NCI-H2227 (cell line): ENCODE data around the gene LYAR.

Source experiments
- DNase-seq: peaks from one replicate; lab custom pipeline; 2025; ENCODE audit not compliant: unreplicated experiment; lab: John Stamatoyannopoulos, UW

LYAR gene, protein sequence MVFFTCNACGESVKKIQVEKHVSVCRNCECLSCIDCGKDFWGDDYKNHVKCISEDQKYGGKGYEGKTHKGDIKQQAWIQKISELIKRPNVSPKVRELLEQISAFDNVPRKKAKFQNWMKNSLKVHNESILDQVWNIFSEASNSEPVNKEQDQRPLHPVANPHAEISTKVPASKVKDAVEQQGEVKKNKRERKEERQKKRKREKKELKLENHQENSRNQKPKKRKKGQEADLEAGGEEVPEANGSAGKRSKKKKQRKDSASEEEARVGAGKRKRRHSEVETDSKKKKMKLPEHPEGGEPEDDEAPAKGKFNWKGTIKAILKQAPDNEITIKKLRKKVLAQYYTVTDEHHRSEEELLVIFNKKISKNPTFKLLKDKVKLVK

DNA sequence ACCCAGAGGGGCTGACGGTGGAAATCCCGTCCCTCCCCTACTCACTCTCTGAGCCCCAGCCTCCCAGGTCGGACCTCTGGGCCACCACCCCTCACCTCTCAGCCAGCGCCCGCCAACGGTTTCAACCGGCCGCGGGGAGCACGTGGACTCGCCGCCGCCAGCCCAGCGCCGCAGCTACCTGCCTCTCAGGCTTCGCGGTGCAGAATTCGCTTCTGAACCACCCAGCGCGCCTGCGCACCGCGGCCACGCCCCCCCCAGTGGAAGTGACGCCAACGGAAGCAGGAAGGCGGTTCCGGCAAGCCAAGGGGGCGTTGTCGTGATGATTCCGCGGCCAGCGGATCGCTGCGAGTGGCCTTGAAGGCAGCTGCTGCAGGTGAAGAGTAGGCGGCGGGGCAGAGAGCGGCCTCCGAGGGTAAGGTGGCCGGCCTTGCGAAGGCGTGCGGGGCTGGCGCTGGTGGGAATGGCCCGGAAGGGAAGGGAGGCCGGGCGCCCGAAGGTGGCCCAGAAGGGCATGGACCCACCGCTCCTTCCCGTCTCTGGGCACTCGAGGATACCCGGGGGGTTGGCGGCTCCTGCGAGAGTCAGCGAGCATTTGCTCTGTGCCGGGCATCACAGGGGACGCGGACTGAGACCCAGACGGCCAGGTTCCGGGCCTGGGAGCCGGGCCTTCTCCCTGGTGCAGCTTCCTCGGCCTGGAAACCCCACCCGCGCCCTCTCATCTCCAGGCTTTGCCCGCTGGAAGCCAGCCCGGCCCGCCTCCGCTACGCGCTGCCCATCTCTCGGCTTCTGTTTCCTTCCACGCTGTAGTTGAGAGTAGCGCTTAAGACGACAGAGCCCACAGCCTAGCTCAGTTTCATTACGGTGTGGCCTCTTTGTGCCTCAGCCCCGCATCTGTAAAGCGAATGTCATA is at the start of gene LYAR, which contains the start of gene ZBTB49:
Gene LYAR (minus strand): TSS at position 214 of the 910 bp plus-strand sequence. CDS start 6,412 bp downstream, outside the sequence.
Gene ZBTB49 (plus strand): TSS at position 311 of the 910 bp plus-strand sequence. CDS start 9,695 bp downstream, outside the sequence.
- peak; percentile 93 for DNase-seq

DNA sequence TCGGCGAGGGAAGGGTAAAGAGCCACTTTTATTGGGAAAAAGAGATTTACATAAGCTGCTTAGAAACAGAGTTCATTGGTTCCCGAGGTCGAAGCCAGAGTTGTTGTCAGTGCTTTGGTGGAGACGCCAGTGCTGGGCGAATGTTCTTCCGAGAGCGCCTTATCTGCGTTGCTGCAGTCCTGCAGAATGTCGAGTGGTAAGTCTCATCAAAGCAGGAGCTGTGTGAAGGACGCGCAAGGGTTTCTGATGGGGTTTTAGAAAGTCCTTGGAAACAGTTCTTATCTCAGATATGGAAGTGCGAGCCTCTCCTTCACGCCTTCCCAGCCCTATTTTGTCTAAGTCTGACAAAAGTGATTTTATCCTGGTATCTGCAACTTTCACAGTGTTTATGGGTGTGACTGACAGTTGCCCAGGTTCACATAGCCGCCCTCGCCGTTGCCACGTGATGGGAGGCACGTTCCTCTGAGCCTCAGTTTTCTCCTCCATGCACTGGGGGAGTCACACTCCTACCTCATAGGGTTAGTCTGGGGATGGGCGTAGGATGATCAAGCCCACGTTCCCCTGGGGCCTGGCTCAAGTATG is 49.6 kb upstream of the LYAR start:
- DNase-seq = no peak

DNA sequence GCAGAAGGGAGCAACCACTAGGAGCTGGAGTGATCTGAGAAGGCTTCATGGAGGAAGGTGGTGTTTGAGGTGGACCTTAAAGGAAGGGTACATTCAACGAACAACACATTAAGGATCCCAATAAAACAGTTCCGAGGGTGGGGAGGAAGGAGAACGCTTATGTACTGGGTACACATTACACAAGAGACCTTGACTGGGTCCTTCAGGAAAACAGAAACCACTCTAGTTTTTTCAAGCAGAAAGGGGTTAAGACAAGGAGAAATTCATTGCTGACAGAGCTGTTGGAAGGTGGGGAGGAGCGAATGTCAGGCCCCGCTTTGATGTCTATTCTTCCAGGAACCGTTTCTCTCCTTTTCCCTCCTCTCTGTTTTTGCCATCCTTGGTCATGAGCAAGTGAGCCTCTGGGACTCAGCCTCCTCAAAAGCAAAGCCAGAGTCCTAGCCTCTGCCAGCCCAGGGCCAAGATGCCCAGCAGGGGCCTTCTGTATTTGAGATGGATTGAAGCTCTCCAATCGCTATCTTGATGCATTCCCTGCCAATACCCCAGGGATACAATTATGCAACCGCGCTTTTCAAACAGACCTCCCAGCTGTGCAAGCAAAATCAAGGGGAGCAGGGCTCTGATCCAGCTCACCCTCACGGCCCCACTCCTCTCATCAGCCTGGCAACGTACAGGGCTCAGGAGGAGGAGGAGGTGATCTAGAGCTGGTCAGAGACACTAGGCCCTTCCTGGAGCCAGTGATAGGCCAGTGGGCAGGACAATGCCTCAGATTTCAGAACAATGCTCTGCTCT is 48.5 kb upstream of the LYAR start:
- DNase-seq = no peak

DNA sequence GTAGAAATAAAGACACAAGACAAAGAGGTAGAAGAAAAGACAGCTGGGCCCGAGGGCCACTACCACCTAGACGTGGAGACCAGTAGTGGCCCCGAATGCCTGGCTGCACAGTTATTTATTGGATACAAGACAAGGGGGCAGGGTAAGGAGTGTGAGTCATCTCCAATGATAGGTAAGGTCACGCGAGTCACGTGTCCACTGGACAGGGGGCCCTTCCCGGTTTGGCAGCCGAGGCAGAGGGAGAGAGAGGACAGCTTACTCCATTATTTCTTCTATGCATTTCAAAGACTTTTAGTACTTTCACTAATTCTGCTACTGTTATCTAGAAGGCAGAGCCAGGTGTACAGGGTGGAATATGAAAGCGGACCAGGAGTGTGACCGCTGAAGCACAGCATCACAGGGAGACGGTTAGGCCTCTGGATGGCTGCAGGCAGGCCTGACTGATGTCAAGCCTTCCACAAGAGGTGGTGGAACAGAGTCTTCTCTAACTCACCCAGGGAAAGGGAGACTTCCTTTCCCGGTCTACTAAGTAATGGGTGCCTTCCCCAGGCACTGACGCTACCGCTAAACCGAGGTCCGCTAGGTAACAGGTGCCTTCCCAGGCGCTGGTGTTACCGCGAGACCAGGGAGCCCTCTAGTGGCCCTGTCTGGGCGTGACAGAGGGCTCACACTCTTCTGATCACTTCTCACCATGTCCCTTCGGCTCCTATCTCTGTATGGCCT is 45.0 kb upstream of the LYAR start:
- peak; percentile 47 for DNase-seq

DNA sequence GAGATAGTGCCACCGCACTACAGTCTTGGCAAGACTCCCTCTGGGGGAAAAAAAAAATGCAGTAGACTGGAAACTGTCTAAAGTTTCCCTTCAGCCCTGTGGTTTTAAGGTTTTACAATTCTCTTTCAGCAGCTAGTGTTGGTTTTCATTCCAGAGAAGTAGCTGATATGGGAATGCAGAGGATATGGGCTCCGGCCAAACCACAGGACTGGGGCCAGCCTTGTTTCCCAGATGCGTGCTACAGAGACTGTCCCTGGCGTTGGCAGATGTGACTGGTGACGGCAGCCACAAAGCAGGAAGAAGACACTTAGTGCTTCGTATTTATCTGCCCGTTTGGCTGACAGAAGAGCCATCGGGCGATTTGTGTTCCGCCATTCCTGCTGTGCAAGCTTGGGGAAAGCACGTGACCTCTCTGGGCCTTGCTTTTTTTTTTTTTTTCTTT is 43.3 kb upstream of the LYAR start:
- DNase-seq = no peak

DNA sequence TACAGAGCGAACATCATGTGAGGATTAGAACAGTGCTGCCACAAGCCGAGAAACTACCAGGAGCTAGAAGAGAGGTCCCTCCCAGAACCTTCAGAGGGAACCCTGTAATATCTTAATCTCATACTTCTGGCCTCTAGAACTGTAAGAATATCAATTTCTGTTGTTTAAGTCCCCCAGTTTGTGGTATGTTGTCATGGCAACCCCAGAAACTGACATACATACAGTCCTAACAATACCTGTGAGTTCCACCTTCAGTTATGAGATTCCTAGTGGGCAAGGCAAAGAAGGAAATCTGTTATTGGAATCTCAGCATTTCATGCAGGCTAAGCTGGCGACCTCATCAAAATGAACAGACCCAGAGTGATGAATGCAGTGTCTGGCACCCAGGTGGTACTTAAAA is 42.6 kb upstream of the LYAR start:
- no peak for DNase-seq

DNA sequence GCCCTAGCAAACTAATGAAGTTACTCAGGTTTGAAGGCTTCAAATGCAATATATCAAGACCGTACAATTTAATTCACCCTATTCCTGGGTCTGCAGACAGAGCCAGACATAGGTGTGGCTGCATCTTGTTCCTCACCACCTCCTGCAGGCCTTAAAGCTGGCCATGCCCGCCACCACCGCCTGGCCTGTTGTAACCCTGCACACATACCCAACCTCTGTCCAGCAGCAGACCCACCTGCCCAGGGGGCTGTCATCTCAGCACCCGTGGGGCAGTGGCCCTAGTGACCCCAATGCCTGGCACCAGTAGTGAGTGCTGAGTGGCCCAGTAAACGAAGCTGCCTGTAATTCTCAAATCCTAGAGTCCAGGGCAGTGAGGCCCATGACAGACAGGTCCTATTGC is 40.8 kb upstream of the LYAR start:
- DNase-seq = no peak

DNA sequence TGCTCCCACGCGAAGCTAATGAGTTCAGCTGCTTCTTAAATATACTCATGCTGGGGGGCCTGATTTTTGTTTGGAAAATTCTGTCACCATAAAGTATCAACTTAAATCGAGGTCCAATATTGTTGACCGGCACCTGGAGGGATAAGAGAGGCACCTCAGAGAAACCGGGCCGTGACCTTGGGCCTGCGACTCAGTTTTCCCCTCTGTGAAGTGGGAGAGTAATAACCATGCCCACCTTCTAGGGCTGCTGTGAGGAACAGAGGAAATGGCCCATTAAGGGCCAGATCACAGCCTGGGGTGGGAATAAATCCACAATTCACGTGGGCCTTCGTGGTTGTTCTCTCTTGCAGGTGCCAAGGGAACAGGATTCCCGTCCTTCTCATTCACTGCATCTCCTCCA is 39.5 kb upstream of the LYAR start:
- no peak for DNase-seq

DNA sequence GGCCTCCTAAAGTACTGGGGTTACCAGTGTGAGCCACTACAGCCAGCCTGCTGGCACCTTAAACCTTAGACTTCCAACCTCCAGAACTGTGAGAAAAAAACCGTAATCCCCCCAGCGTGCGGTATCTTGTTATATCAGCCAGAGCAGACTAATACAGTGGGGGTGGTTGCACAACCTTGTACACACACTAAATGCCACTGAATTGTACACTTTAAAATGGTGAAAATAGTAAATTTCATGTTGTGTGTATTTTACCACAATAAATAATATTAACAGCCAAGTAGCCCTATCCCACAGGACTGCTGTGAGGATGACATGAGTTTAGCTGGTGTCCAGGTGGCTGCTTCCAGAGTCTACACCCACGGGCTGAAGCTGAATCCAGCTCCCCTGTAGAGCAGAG is 38.9 kb upstream of the LYAR start:
- no peak for DNase-seq

DNA sequence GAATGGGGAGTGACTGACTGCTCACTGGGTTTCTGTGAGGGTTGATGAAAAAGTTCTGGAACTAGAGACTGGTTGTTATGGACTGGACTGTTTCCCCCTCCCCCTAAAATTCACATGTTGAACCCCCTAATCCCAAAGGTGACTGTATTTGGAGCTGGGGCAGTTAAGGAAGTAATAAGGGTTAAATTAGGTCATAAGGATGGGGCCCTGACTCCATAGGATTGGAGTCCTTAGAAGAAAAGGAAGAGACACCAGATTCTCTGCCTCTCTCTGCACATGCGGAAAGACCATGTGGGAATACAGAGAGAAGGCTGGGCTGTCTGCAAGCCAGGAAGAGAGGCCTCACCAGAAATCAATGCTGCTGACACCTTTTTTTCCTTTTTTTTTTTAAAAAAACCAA is 38.3 kb upstream of the LYAR start:
- no peak for DNase-seq

DNA sequence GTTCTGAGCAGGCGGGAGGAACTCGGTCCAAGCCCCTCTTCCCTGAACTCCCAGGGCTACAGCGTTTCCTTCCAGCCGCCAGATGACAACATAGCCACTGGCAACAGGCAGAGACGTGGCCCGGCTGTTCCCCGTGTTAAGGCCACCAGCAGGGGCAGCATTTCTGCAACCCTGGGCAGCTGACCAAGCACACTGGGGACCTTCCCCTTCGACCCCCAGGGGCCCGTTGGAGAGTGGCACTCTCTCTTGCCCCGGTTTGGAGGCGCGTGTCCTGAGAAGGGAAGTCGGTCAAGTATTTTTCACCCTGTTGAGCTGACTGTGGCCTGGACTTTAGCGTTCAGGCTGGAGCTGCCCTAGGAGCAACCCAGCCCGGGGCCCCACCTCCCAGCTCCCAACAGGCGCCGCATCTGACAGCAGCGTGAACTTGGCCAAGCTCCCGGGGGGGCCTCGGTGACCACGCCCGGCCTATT is 37.7 kb upstream of the LYAR start:
- DNase-seq = no peak

DNA sequence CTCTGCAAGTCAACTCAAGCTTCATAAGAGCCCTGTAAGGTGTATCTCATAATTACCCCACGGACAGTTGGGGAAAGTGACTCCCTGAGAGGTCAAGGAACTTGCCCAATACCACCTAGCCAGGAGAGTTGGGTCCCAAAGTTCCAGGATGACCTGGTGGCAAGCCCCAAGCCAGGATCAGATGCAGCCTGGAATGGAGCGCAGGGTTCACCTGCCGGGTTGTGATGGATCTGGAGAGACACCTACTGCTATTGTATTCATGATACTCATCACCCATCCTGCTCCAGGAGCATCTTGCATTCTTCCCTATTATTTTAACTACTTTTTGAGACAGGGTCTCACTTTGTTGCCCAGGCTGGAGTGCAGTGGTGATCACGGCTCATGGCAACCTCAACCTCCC is 36.2 kb upstream of the LYAR start:
- no peak for DNase-seq

DNA sequence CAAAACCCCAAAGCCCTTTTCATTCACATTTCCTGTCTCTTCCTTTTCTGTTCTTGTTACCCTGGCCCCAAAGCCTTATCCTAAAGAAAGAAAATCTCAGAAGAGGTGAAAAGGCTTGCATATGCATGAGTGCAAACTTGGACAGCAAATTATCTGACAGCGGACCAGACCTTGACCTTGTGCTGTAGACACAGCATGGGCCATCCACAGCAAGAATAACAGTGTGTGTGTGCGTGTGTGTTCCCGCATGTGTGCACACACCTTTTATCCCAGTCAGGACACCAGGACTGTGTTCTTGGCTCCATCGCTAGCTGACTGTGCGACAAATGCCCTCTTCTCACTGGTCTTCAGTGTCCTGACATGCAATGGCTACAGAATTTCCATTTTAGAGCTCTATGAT is 35.4 kb upstream of the LYAR start:
- DNase-seq = no peak

DNA sequence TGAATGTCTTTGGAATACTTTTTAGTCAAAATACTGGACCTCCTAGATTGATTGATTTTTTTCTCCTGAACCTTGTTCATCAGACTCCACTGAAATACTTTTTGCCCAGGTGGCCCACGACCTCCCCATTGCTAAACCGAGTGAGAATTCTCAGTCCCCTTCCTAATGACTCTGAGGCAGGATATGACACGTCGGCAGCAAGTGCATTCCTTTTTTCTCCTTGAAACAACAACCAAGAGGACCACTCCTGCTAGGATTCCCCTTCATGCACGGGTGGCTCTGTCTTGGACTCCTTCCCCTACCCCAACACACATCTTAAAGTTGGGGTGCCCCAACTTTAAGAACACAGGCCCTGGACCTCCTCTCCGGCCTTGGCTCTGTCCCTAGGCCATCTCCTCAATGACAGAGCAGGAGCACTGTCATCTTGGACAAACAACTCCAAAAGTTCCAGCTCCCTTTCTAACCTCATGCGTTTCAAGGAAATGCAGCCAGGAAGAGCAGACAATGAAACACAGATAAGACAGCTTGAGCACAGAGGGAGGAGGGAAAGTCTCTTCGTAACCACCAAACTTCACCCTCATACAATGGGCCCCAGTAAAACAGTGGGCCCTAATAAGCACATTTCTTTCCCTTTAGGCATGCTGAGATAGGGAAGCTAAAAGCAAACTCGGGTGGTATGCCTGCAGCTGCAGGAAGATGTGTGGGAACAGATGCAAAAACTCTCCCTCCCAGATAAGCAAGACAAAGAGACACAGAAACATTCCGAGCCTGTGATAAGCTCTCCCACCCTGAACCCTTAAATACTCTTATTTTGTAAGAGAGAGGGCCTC is 34.0 kb upstream of the LYAR start:
- DNase-seq = no peak

DNA sequence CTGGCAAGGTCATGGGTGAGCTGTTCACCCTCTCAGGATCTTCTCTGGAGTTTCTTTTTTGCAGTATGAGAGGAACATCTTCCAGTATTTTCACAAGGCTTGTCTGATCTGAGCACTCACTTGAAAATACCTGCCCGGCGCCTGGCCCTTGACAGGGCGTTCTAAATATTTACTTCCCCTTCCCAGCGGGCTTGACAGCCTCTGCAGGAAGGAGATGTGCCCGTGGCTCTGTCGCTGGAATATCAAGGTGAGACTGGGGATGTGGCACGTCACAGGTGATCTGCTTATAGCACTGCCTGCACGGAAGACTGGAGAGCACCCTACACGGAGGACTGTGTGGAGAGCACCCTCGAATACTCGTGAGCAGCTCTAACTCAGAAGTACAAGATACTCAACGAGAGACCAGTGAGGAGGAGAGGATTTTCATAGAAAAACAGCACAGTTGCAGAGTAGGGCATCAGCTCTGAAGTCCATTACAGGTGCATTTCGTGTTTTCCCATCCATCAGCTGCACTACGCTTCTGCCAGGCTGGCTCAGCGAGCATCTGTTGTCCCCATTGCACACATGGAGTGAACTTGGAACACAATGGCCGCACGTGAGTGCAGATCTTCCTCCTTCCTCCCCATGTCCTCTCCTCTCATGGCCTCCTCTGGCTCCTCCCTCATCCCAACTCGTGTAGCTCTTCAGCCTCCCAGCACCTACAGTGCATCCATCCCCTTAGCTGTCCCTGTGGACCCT is 32.2 kb upstream of the LYAR start:
- no peak for DNase-seq

DNA sequence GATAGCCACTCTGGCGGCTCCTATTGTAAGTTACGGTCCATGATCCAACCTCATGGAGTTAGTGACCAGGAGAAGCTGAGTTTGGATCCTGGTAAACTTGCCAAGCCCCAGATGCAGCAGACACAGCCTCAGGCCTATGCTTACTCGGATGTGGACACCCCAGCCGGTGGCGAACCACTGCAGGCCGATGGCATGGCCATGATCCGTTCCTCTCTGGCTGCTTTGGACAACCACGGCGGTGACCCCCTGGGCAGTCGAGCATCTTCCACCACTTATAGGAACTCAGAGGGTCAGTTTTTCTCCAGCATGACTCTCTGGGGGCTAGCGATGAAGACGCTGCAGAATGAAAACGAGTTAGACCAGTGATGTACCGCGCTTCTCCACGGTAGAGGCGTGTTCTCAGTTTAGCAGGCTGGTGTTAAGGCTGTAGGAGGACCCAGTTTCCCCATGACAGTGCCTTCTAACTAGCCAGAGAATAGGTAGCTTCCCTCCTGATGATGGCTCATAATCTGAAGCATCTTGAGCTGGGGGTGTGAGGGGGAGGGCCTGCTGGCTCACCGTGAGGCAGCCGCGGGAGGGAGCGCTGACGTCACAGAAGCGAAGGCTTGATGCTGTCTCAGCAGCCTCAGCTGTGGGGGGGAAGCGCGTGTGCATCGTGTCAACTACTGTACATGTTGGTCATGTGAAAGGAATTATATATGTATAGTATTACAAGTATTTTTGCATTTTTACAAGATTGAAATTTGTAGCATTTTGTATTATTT is 31.2 kb upstream of the LYAR start:
- DNase-seq = no peak

DNA sequence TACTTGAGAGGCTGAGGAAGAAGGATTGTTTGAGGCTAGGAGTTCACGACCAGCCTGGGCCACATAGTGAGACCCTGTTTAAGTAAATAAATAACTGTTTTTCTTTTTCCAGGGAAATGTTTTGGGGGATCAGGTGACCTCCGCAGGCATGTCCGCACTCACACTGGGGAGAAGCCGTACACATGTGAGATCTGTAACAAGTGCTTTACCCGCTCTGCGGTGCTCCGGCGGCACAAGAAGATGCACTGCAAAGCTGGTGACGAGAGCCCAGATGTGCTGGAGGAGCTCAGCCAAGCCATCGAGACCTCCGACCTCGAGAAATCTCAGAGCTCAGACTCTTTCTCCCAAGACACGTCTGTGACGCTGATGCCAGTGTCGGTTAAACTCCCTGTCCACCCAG is 30.6 kb upstream of the LYAR start:
- no peak for DNase-seq
